Ovary (tissue), 3 donors: ENCODE results near the gene REP15.
"Not testable (repeated sequence)": the region's sequence is repeated elsewhere in the genome, so short reads cannot be mapped to it uniquely, and the experiment has no call there.

Source experiments
- POLR2A ChIP-seq: fragments of 450-650 bp; IDR thresholded peaks from one replicate; pipeline ENCODE4 v1.6.1; 2017; ENCODE audit warnings: antibody characterized with exemption, mild to moderate bottlenecking, moderate library complexity
- TF ChIP-seq, protein P1 (sequence below), 3 donors: fragments of 450-650 bp in 2 of 3; fragments of 200-600 bp in 1 of 3; IDR thresholded peaks; one replicate each; pipeline versions ENCODE4 v1.5.1 to v1.8.0; 2016 to 2022; ENCODE audit warnings: antibody characterized with exemption in 3 of 3, mild to moderate bottlenecking in 1 of 3
- donor health status: DM: no; HTN: no; CAD: no.

GRCh38 chr12:27745734-27746133 is 49.5 kb downstream of the REP15 start:
- TF ChIP-seq, protein P1, sequence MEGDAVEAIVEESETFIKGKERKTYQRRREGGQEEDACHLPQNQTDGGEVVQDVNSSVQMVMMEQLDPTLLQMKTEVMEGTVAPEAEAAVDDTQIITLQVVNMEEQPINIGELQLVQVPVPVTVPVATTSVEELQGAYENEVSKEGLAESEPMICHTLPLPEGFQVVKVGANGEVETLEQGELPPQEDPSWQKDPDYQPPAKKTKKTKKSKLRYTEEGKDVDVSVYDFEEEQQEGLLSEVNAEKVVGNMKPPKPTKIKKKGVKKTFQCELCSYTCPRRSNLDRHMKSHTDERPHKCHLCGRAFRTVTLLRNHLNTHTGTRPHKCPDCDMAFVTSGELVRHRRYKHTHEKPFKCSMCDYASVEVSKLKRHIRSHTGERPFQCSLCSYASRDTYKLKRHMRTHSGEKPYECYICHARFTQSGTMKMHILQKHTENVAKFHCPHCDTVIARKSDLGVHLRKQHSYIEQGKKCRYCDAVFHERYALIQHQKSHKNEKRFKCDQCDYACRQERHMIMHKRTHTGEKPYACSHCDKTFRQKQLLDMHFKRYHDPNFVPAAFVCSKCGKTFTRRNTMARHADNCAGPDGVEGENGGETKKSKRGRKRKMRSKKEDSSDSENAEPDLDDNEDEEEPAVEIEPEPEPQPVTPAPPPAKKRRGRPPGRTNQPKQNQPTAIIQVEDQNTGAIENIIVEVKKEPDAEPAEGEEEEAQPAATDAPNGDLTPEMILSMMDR (IDR thresholded peaks at IDR 0.05) = not testable (repeated sequence)
- not testable (repeated sequence) for TF ChIP-seq POLR2A
